Measurements from ENCODE around the gene EFR3B.
"Not testable (repeated sequence)": the region's sequence is repeated elsewhere in the genome, so short reads cannot be mapped to it uniquely, and the experiment has no call there.

EFR3B gene

GRCh38 chr2:25073914-25074313 lies 32.0 kb downstream of the EFR3B start:
- DNase-seq = no peak

- no peak for DNase-seq
Measured at GRCh38 chr2:25074826-25075225, 33.0 kb downstream of the EFR3B start.

GRCh38 chr2:25076749-25077148 lies 34.9 kb downstream of the EFR3B start:
- no peak for DNase-seq

- no peak for DNase-seq
Measured at GRCh38 chr2:25077789-25078169, 35.9 kb downstream of the EFR3B start.

- DNase-seq = no peak
Measured at GRCh38 chr2:25078170-25079049, 36.5 kb downstream of the EFR3B start.

- no peak for DNase-seq
Measured at GRCh38 chr2:25079050-25079635, 37.3 kb downstream of the EFR3B start.

- no peak for DNase-seq
Measured at GRCh38 chr2:25081237-25081790, 39.4 kb downstream of the EFR3B start.

GRCh38 chr2:25082002-25082622 lies 40.2 kb downstream of the EFR3B start:
- DNase-seq = no peak

- no peak for DNase-seq
Measured at GRCh38 chr2:25085761-25086560, 44.1 kb downstream of the EFR3B start.

GRCh38 chr2:25088817-25089516 lies 47.1 kb downstream of the EFR3B start:
- DNase-seq = no peak

GRCh38 chr2:25089605-25090315 lies 47.9 kb downstream of the EFR3B start:
- no peak for DNase-seq

GRCh38 chr2:25090801-25091200 lies 48.9 kb downstream of the EFR3B start:
- no peak for DNase-seq

GRCh38 chr2:25091265-25091664 lies 49.4 kb downstream of the EFR3B start:
- DNase-seq = no peak

- DNase-seq = no peak
Measured at GRCh38 chr2:25098056-25098455, 56.2 kb downstream of the EFR3B start.

GRCh38 chr2:25098670-25099486 lies 57.0 kb downstream of the EFR3B start:
- no peak for DNase-seq

GRCh38 chr2:25102352-25102751 lies 60.5 kb downstream of the EFR3B start:
- DNase-seq = not testable (repeated sequence)

- no peak for DNase-seq
Measured at GRCh38 chr2:25103287-25103871, 61.5 kb downstream of the EFR3B start.

- no peak for DNase-seq
Measured at GRCh38 chr2:25104736-25105135, 62.9 kb downstream of the EFR3B start.

GRCh38 chr2:25105336-25106085 lies 63.6 kb downstream of the EFR3B start:
- no peak for DNase-seq
